ENCODE results near the gene IFIT1.

DNA sequence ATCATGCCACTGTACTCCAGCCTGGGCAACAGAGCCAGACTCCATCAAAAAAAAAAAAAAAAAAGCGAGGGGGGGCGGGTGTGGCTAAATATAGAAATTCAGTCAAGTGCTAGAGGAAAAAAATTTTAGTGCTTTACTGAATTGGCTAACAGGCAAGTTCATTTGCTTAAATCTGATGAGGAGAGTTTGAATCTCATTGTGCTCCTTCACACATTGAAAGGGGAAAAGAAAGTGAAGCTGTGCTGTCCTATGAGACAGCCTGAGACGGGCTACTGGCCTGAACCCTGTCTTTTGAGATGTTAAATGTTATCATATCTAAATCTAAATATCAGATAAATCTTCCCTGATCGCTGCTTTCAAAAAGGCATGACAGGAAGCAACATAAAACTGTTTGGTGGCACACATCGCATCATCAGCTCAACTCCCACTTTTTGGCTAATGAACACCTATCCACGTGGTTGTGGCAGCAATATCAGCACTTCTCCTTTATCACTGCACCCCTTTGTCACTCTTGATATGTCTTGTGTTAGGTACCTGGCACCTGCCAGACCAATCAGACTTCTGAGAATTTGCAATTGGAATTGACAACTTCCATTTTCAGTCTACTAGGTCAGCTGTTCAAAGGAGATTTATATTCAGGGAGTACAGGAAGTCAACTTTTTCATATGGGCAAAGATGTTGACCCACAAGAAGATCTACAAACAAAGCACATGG lies 28.5 kb upstream of the IFIT1 start:
- TF ChIP-seq, protein P1, sequence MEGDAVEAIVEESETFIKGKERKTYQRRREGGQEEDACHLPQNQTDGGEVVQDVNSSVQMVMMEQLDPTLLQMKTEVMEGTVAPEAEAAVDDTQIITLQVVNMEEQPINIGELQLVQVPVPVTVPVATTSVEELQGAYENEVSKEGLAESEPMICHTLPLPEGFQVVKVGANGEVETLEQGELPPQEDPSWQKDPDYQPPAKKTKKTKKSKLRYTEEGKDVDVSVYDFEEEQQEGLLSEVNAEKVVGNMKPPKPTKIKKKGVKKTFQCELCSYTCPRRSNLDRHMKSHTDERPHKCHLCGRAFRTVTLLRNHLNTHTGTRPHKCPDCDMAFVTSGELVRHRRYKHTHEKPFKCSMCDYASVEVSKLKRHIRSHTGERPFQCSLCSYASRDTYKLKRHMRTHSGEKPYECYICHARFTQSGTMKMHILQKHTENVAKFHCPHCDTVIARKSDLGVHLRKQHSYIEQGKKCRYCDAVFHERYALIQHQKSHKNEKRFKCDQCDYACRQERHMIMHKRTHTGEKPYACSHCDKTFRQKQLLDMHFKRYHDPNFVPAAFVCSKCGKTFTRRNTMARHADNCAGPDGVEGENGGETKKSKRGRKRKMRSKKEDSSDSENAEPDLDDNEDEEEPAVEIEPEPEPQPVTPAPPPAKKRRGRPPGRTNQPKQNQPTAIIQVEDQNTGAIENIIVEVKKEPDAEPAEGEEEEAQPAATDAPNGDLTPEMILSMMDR (IDR thresholded peaks at IDR 0.05; ENCODE audit: low read depth, low read length, poor library complexity, severe bottlenecking): no peak
- TF ChIP-seq EZH2phosphoT487 (IDR thresholded peaks at IDR 0.05; ENCODE audit: borderline replicate concordance, low read length): no peak

All from DOHH2 (cell line).